HK-2 (cell line): ENCODE results near the gene PPARA.

Experiments
- DNase-seq: peaks from one replicate; pipeline ENCODE4 v3.0.0-alpha.2; 2018; ENCODE audit not compliant: unreplicated experiment

Gene PPARA

GRCh38 chr22:46150034-46150654 is at the start of gene PPARA:
TSS of gene PPARA (plus strand) at chr22:46150526. CDS start at chr22:46198384, 47,858 bp downstream.
- DNase-seq, result peak; percentile 74

- DNase-seq, result no peak
Measured at GRCh38 chr22:46102159-46102558, 48.2 kb upstream of the PPARA start.

GRCh38 chr22:46102752-46103151 is 47.6 kb upstream of the PPARA start:
- DNase-seq, result no peak

- DNase-seq, result no peak
Measured at GRCh38 chr22:46103181-46103580, 47.1 kb upstream of the PPARA start.

GRCh38 chr22:46103664-46104063 is 46.7 kb upstream of the PPARA start:
- no peak for DNase-seq

GRCh38 chr22:46104170-46104880 is 46.0 kb upstream of the PPARA start:
- no peak for DNase-seq

- DNase-seq, result peak; percentile 43
Measured at GRCh38 chr22:46104881-46105493, 45.3 kb upstream of the PPARA start.

- DNase-seq, result peak; percentile 78
Measured at GRCh38 chr22:46105494-46106278, 44.6 kb upstream of the PPARA start.

- no peak for DNase-seq
Measured at GRCh38 chr22:46106279-46107022, 43.9 kb upstream of the PPARA start.

- DNase-seq, result no peak
Measured at GRCh38 chr22:46107089-46107664, 43.1 kb upstream of the PPARA start.

- no peak for DNase-seq
Measured at GRCh38 chr22:46107753-46108563, 42.4 kb upstream of the PPARA start.

GRCh38 chr22:46108564-46109473 is 41.5 kb upstream of the PPARA start:
- no peak for DNase-seq

GRCh38 chr22:46109474-46110003 is 40.8 kb upstream of the PPARA start:
- no peak for DNase-seq

GRCh38 chr22:46110215-46110614 is 40.1 kb upstream of the PPARA start:
- peak; percentile 68 for DNase-seq

GRCh38 chr22:46111645-46112306 is 38.5 kb upstream of the PPARA start:
- no peak for DNase-seq

GRCh38 chr22:46112405-46112804 is 37.9 kb upstream of the PPARA start:
- no peak for DNase-seq

GRCh38 chr22:46113110-46113909 is 37.0 kb upstream of the PPARA start:
- no peak for DNase-seq
